ENCODE measurements around the gene RAD51B.

RAD51B gene

DNA sequence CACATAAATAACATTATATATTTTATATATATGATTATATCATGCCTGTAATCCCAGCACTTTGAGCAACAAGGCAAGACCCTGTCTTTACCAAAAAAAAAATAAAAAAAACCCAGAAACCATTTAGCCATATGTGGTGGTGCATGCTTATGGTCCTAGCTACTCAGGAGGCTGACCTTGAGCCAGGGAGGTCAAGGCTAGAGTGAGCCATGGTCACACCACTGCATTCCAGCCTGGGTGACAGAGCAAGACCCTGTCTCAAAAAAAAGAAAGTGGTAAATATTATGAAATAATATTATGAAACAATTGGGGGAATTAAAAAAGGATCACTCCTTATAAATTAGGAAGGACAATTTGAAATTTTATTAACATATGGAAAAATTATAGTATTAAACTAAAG is 16.0 kb downstream of the RAD51B start:
- DNase-seq, result no peak

DNA sequence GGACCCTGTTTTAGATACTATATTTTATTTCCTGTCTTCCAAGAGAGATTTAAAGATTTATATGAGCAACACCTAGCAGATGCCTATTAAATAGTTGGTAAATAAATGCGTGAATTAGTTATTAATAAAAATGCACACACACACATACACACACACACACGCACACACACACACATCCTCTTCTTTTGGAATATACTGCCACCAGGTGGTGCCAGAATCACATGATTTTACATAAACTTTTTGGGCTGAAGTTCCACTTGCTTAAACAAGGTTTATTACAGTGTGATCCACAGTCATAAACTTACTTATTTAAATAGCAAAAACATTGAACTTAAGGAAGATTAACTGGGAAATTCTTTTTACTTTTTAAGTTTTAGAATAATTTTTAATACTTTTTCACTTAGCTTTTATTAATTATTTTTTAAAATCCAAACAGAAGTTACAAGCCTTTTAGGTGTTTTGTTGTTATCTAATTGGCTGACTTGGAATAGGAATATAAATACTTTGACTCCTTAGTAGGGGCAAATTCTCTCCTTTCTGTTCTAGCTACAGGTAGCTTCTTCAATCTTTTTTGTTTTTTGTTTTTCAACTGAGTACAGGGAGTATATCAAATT is 17.5 kb downstream of the RAD51B start:
- peak; percentile 10 for DNase-seq

DNA sequence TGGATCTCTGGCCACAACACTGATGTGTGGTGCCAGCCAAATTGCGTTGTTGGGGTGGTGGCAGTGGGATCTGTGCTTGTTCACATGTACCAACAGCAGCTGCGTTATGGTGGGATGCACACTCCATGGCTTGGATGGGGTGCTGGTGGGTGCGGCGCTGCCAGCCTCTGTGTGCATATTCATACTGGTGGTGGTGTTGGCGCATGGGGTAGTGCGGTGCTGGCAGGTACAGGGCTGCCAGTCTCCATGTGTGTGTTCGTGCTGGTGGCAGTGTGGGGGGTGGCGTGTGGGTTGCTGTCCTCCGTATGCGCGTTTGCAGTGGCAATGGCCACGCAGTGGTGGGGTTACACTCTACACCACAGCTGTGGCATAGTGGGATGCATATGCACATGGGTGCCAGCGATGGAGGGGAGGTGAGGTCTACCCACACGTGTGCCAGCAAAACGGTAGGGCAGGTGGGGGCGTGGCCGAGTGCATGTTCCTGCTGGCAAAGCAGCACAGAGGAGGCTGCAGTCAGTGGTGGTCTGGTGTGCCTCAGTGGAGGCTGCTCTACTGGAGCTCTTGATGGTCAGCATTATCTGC is 26.5 kb downstream of the RAD51B start:
- DNase-seq, result no peak

DNA sequence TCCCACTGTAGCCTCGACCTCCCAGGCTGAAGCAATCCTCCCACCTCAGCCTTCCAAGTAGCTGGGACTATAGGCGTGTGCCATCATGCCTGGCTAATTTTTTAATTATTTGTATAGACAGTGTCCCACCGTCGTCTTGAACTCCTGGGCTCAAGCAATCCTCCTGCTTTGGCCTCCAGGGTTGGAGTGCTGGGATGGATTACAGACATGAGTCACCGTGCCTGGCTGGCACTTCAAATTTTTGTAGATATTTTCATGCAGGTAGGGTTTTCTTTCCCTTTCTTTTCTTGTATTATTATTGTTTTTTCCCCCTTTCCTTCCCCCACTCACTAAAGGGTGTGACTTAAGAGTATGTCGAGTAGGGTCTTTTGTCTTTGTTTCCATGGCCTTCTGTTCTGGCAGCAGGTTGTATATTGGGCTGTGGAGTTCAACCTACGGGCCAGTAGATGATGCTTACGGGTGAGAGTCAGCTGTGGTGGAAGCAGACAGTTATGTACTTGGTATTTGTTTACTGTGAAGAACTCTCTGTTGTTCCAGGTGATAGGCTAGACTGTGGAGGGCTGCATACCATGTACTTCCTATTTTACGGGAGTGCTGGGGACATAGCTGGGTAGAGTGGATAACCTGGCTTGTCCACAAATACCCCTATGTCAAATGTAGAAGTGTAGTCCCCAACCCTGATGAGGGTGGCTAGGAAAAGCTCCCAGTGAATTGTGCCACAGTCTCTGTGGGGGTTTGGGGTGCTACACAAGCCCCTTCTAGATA is 30.7 kb downstream of the RAD51B start:
- no peak for DNase-seq

DNA sequence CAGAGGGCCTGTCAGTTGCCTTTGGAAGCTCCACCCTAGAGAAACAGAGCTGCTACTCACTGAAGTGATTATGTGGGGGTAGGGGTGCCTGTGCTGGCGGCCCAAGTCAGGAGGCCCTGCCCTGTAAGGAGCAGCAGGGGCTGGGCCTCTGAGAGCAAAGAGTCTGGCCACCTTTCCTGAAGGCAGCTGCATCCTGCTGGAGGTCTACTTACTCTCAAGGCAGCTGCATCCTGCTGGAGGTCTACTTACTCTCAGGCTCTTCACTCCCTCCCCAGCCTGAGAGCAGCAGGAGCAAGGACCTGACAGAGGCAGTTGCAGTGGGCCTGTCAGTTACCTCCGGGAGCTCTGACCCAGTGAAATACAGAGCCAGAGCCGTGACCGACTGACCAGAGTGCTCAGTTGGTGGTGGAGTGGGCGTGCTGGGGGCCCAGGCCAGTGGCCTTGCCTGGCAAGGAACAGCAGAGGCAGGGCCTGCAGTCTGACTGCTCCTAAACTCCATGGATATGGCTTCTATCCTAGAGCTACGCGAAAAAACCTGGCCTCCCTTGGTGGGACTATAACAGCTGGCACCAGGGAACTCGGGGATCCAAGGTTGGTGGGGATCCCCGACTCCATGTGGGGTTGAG is 32.3 kb downstream of the RAD51B start:
- no peak for DNase-seq

DNA sequence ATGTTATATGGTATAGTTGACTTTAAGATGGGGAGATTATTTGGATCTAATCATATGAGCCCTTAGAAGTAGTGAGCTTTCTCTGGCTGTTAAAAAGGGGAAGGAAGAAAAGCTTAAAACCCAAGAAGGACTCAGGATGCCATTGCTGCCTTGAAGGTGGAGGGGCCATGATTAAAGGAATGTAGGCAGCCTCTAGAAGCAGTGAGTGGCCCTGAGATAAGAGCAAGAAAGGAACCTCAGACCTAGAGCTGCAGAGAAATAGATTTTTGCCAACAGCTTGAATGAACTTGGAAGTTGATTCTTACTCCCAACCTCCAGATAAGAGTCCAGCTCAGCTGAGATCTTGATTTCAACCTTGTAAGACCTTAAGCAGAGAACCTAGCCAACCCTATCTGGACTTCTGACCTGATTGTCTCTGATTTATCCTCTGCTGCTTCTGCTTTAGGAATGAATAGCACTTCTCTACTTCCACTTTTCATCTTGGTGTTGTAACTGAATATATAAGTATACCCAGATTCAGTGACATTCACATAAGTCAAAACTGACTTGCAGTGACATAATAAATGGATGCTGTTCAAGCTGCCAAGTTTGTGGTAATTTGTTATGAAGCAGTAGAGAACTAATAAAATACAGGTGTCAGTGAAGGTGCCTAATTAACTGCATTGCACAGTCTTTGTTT is 33.5 kb downstream of the RAD51B start:
- DNase-seq, result no peak

DNA sequence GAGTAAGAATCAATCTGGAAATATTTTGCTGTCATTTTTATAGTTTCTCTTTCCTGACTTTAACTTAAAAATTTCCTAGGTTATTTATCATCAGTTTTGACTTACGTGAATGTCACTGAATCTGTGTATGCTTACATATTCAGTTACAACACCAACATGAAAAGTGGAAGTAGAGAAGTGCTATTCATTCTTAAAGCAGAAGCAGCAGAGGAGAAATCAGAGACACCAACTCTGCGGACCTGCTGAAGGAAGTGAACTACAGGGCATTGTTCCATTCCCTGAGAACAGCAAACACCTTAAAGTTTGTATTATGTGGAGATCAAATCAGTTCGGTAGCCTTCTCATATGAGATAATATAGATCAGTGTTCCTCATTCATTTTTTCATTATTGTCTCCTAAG is 34.1 kb downstream of the RAD51B start:
- no peak for DNase-seq

DNA sequence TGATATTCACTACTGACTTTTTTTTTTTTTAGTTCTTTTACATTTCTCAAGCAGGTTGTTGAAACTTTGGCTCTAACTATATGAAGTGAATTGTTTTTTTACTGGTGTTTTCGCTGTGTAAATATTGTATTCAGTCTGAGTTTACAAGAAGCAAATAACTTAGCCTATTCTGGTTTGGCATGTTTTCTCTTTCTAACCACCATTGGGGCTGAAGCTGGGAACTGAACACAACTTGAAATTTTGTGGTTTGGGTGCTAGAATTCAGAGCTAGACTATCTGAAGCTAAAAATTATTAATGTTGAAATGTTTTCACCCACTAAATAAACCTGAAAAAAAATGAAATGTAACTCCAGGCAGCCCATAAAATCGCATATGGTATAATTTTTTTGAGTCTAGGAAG is 37.2 kb downstream of the RAD51B start:
- DNase-seq, result no peak

DNA sequence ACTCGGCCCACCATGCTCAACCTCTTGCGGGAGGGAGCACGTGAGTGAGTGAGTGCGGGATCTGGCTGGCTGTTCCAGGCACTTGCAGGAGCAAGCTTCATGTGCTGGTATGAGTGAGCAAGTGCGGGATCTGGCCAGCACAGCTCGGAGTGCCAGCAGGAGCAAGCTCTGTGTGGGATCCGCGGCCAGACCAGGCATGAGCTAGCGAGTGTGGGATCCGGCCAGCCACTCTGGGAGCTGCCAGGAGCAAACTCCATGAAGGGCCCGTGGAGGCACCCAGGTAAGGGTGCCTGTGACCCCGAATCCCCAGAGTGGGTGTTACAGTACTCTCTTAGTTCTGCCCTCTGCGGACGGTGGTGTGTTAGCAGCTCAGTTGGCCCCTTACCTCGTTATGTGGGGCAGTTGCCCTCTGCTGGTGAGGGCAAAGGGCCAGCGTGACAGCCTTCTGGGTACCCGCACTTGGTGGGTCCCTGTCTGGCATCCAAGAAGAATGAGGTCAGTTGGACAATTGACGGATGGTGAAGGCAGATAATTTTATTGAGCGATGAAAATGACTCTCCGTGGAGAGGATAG is 38.3 kb downstream of the RAD51B start:
- no peak for DNase-seq

DNA sequence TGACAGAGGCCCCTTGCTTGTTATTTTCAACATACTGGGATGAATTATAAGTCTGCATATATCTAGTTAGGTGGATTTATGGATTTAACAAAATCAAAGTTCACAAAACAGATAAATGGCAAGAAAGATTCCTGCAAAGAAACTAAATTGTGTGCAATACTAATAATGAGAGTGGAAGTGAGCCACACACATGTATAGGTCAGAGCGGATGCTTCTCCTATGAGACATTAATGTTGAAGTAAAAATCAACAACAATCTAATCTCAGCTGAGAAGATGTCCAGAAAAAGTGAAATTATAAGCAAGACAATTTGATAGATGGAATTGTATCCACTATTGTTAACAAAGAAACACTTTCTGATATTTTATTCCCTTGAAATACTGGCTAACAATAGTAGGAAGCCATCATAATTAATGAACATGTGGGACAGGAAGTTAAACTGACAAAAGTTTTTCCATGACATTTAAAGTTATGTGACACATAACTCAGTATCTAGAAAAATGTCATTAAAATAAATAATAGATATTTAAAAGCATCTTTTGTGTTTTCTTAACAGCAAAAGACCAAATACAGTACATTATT is 39.7 kb downstream of the RAD51B start:
- no peak for DNase-seq

DNA sequence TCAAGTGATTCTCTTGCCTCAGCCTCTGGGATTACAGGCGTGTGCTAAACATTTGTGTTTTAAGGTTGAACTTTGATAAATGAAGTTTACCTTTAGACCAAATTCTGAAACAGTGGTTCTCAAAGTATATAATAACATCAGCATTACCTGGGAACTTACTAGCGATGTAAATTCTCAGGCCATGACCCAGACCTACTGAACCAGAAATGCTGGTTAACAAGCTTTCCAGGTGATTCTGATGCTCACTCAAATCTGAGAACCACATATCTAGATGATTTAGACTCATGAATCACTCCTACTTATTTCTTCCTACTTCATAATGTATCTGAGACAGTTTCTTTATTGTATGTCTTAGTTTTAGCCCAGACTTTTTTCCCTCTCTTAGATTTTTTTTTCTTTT is 43.6 kb downstream of the RAD51B start:
- DNase-seq, result no peak

DNA sequence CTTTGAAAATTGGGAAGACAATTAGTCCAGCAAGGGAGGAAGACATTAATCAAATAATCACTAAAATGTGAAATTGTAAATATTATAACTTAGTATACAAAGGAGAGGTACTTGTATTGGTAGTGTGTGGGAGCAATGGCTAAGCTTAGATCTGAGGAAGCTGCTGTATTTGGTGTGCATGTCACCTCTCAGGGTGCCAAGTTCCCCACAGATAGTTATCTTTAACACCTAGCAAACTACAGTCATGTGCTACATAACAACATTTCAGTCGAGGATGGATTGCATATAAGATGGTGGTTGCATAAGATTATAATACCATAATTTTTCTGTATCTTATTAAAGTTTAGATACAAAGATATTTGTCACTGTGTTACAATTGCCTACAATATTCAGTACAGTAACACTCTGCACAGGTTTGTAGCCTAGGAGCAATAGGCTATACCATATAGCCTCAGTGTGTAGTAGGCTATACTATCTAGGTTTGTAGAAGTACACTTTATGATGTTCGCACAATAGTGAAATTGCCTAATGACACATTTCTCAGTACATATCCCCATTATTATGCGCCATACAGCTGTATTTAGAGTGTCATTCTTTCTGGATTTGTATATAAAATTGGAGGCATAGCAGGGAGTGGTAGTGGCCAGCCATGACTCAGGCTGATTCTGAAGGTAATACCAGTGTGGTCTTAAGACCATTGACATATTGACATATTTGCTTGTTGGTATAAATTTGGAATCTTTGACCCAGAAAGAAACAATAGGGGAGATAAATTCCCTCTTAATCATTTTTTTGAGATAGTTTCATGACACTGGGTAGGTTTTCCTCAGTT is 55.8 kb downstream of the RAD51B start:
- DNase-seq, result no peak

DNA sequence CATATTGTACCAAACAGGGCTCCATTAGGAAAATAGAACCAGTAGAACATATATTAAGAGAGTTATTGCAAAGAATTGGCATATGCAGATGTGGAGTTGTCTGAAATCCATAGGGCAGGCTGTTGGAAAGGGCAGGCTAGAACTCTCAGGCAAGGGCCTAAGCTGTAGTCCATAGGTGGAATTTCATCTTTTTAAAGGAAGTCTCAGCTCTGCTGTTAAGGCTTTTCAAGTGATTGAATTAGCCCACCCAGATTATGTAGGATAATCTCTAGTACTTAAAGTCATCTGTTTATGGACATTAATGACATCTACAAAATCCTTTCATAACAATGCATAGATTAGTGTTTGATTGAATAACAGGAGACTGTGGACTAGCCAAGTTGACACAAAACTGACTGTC is 59.4 kb downstream of the RAD51B start:
- DNase-seq, result no peak

DNA sequence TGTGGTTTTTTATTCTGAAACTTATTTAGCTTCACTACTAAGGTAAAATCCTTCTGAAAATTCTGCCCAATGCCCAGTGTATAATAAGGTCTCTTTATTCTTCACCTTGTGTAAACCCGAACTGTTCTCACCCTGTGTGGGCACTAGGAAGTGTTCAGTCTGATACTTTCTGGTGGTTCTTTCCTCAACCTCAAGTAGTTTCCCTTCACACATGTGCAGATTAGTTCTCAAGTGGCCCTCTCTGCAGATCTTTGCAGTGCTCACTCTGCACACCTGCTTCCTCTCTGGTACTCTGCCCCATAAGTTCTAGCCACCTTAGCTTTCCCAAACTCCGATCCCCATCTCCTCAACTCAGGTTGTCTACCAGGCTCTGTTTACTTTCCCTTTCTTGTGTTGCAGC is 61.6 kb downstream of the RAD51B start:
- DNase-seq, result no peak

DNA sequence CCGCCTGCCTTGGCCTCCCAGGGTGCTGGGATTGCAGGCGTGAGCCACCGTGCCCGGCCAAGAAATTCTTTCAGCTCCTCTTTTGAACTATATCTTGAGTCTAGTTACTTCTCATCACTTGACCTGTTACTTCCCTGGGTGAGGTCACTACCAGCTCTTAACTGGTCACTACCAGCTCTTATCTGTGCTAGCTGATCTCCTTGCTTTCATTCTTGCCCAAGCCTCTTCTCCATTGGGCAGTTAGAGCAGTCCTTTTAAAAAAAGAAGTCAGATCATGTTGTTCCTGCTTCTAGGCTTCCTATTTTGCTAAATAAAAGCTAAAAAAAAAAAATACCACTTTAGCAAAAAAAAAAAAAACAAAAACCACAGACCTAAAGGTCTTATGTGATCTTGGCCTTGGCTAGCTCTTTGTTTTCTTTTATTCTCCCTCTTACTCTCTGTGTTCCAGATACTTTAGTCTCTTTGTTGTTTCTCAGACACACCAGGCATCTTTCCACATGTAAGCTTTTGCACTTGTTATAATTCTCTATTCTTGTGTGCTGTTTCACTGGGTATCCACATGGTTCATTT is 63.5 kb downstream of the RAD51B start:
- DNase-seq, result no peak

DNA sequence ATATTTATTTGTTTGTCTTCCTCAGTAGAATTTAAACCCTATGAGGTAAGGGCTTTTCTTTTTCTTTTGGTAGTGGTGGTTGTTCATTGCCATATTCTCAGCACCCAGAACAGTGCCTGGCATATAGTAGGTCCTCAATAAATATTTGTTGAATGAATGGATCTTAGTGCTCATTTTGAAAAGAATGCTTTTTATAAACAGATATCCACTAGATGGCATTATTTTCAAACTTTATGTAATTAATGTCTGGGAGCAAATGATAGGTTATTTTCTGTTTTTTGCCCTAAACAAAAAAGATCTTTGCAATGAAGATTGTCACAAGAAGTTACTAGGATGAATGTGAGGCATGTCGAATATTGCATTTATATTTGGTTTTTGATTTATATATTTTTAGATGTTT is 64.1 kb downstream of the RAD51B start:
- no peak for DNase-seq

DNA sequence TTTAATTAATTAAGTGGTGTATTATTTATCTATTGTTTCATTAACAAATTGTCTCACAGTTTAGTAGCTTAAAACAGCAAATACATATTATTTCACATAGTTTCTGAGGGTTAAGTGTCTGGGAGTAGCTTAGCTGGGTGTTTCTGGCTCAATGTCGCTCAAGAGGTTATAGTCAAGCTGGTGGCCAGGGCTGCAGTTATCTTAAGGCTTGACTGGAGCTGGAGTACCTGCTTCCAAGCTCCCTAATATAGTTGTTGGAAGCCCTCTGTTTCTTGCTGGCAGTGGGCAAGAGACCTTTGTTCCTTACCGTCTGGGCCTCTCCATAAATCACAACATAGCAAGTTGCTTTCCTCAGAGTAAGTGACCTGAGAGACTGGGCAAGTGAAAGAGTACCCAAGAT is 66.6 kb downstream of the RAD51B start:
- DNase-seq, result no peak

DNA sequence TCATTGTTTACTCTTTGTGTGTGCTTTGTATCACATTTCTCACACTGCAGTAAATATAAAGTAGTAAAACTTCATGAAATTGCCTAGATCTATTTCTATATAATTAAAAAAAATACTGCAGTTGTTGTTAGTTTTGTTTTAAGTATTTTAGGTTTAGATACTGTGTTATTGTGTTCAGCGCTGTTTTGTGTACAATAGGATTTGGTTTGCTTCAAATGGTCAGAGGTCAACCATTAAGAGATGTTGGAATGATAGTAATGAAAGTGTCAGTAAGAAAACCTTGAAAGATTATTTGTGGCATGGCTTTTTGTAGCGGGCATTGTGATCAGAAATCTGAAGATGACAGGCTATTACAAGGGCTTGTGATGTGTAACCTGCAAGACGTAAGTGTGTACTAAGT is 67.9 kb downstream of the RAD51B start:
- no peak for DNase-seq

DNA sequence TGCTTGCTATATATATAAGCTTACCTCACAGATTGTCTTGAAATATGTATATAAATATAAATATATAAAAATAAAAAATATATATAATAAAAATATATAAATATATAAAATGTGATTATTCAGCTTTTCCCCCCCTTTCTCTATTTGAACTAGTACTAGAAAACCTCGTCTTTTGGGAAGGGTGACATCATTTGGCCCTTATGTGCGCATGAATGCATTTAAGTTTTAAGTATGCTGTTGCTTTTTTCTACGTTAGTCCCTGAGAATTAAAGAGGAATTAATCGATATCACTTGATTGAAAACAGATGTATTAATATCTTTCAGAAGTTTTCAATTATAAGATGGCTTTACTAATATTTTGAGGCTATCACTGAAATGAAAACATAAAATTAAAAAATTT is 69.9 kb downstream of the RAD51B start:
- DNase-seq, result no peak

DNA sequence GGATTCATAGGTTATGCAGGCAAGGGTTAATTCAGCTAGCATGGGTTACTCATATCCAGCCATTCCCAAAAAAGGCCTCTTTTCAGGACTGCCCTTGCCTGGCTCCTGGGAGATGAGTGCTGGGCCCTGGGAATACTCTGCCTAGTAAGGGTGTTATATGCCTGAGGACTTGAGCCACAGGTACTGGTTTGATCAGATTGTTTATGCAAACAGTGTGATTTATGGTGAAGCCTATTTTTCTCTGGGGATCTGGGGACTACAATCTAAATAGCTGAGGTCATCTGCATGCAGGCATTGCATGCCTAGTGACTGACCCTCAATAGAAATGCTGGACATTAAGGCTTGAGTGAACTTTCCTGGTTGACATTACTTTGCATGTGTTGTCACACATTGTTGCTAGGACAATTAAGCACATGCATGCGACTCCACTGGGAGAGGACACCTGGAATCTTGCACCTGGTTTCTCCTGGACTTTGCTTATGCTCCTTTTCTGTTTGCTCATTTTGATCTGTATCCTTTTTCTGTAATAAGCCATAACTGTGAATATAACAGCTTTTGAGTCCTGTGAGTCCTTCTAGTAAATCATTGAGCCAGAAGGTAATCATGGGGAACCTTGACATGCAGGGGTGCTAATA is 73.0 kb downstream of the RAD51B start:
- no peak for DNase-seq

DNA sequence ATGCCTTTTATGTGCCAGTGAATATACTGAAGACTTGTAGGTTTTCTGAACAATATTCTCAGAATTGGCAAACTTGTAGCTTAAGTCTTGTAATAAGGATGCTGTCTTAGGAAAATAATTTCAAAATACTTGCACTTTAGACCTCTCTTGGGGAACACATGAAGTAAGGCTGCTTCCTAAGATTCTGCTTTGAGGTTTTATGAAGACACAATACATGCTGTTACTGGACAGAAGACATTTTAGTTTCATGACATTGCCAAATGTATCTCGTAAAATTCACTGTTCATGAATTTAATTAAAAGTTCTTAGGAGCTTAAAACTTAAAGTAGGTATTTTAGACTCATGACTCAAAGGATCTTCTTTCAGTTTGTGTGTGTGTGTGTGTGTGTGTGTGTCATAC is 80.7 kb downstream of the RAD51B start:
- DNase-seq, result no peak
